ENCODE data around the gene MCM10.

- no peak for TF ChIP-seq POLR2AphosphoS5 (IDR thresholded peaks at IDR 0.05; ENCODE audit: low read depth)
- TF ChIP-seq CTCF (IDR thresholded peaks at IDR 0.05; ENCODE audit: insufficient read depth, low read length), result no peak
Measured at GRCh38 chr10:13222566-13222965, 61.2 kb downstream of the MCM10 start.

Data from HL-60 (cell line).